T-cell (primary cell): ENCODE measurements around the gene NAMPT. TPM values are rescaled to one million over a fixed set of nuclear protein-coding genes. Genes with fewer than 3 reads are reported as not detected.
A peak's percentile ranks its signal among the peaks of the same experiment; 100 is the strongest.

Source experiments
- ATAC-seq, 4 experiments: fragments of 200-7000 bp in 3 of 4; fragments of 150-1000 bp in 1 of 4; cut with Tn5 transposase; replicated peaks in 1 of 4; 1 replicate in 3 of 4; 2 replicates in 1 of 4; pipeline ENCODE4 v1.10.0; 2021; ENCODE audit warnings: moderate library complexity in 3 of 4, mild to moderate bottlenecking in 2 of 4, moderate number of reproducible peaks in 1 of 4
- CTCF ChIA-PET, 2 donors: fragments of 300-600 bp; sonication (Branson Sonifier 250); formaldehyde crosslinking; loops; one replicate each; lab custom pipeline; 2022; ENCODE audit warnings: antibody characterized with exemption in 2 of 2; lab: Charles Lee
- POLR2A ChIA-PET, 2 donors: fragments of 300-600 bp; sonication (Branson Sonifier 250); formaldehyde crosslinking; loops; one replicate each; lab custom pipeline; 2022; ENCODE audit warnings: antibody characterized with exemption in 2 of 2; lab: Charles Lee
- DNase-seq, 35 experiments: peaks; one replicate each; pipeline versions ENCODE4 v3.0.0 to v3.0.0-alpha.2; 2013 to 2023
- H3K27ac ChIP-seq: one replicate; pipeline ENCODE4 v1.5.1; 2013; ENCODE audit warnings: low read length
- H3K27me3 ChIP-seq, 2 experiments: replicated peaks in 1 of 2; 1 replicate in 1 of 2; 2 replicates in 1 of 2; pipeline versions ENCODE4 v1.6.1 to v1.7.0; 2013; ENCODE audit warnings: low read length in 1 of 2, mixed read lengths in 1 of 2; ENCODE audit not compliant: control insufficient read depth in 2 of 2, insufficient read depth in 2 of 2; ENCODE audit errors: extremely low read depth in 1 of 2
- H3K36me3 ChIP-seq, 2 donors: 1 replicate in 1 of 2; 2 replicates in 1 of 2; pipeline versions ENCODE4 v1.6.1 to v1.7.0; 2013; ENCODE audit warnings: low read length in 1 of 2; ENCODE audit not compliant: control insufficient read depth in 2 of 2, insufficient read depth in 1 of 2; ENCODE audit errors: extremely low read depth in 1 of 2
- H3K4me1 ChIP-seq, 2 experiments: 1 replicate in 1 of 2; 2 replicates in 1 of 2; pipeline versions ENCODE4 v1.6.1 to v1.7.0; 2013; ENCODE audit warnings: low read length in 2 of 2, mixed read lengths in 1 of 2; ENCODE audit not compliant: insufficient read depth in 2 of 2, control insufficient read depth in 1 of 2; ENCODE audit errors: extremely low read depth in 1 of 2
- H3K4me3 ChIP-seq, 2 donors: 1 replicate in 1 of 2; 2 replicates in 1 of 2; pipeline versions ENCODE4 v1.5.1 to v1.7.0; 2013; ENCODE audit warnings: mild to moderate bottlenecking in 2 of 2, low read length in 1 of 2, moderate library complexity in 1 of 2; ENCODE audit not compliant: control insufficient read depth in 1 of 2; ENCODE audit errors: extremely low read depth in 1 of 2
- H3K9me3 ChIP-seq: 2 replicates; pipeline ENCODE4 v1.7.0; 2013
- H3K27ac Mint-ChIP-seq, 2 donors: one replicate each; pipeline ENCODE4 v1.8.0; 2020 to 2021; ENCODE audit warnings: mild to moderate bottlenecking in 2 of 2, mixed read lengths in 2 of 2
- H3K27me3 Mint-ChIP-seq, 2 donors: one replicate each; pipeline ENCODE4 v1.8.0; 2021 to 2022; ENCODE audit warnings: mixed read lengths in 2 of 2
- H3K36me3 Mint-ChIP-seq: one replicate; pipeline ENCODE4 v1.8.0; 2021; ENCODE audit warnings: mixed read lengths
- H3K4me1 Mint-ChIP-seq, 3 donors: one replicate each; pipeline ENCODE4 v1.8.0; 2020 to 2022; ENCODE audit warnings: mixed read lengths in 3 of 3, mild to moderate bottlenecking in 1 of 3
- H3K4me3 Mint-ChIP-seq, 3 donors: one replicate each; pipeline ENCODE4 v1.8.0; 2020 to 2022; ENCODE audit warnings: mild to moderate bottlenecking in 3 of 3, mixed read lengths in 3 of 3, moderate library complexity in 3 of 3
- H3K9me3 Mint-ChIP-seq, 3 donors: one replicate each; pipeline ENCODE4 v1.8.0; 2020 to 2022; ENCODE audit warnings: mixed read lengths in 3 of 3
- WGBS: methylation state at CpG from one replicate; pipeline ENCODE4 v1.1.5; 2013; ENCODE audit warnings: missing lambda C conversion rate; ENCODE audit not compliant: insufficient coverage; 5-methylcytosine and 5-hydroxymethylcytosine counted together
- total RNA-seq, 35 experiments: library from RNA in 6 of 35; stranded (reverse) in 6 of 35; fragments of 120-200 nt in 1 of 35; gene quantifications; one replicate each; pipeline versions ENCODE4 v1.2.1 to v1.2.4 and lab custom pipeline; 2013 to 2026

The NAMPT gene
- total RNA-seq, 5 donors from 2014 or later (not counting 1 experiment from before 2014, with no cell fraction given) = 22.4 to 151 (median 28.2) TPM

GRCh38 chr7:106260136-106260561 lies 24.6 kb downstream of the NAMPT start:
- POLR2A ChIA-PET = interaction anchor here in 1 of 2 donors (0.6 to 0.8 kb wide), 2 partner anchors 25 to 129 kb away, joined by 3 read pairs; no protein-coding TSS in a partner anchor

GRCh38 chr7:106258789-106259188 lies 26.0 kb downstream of the NAMPT start:
- Mint-ChIP-seq H3K4me3 (no peak overlapping the region), H3K27ac (no peak overlapping the region), H3K27me3 (no peaks in the 10 kb centered on the region), H3K9me3 (no peaks in the 10 kb centered on the region), H3K4me1 (peaks cover 13 to 24% (median 20%) of the 10 kb centered on the region in 3 donors), H3K36me3 (peaks cover 79% of the 10 kb centered on the region)
- WGBS = 82% methylated on average over 7 of the region's 7 CpGs
- H3K4me3 ChIP-seq = no peak overlapping the region
- H3K36me3 ChIP-seq = peaks cover 4 to 22% of the 10 kb centered on the region in 2 donors
- ChIA-PET POLR2A (interaction anchor here (0.6 kb wide), 2 partner anchors 414 to 1488 kb away, joined by 3 read pairs; no protein-coding TSS in a partner anchor), CTCF (no interaction called here)
- peaks cover 3 to 8% of the 10 kb centered on the region in 2 experiments for H3K4me1 ChIP-seq
- H3K27me3 ChIP-seq = no peaks in the 10 kb centered on the region
- ATAC-seq = peak in 1 of 4 experiments; percentile 17
- H3K9me3 ChIP-seq = no peaks in the 10 kb centered on the region
- DNase-seq = no peak
- H3K27ac ChIP-seq = no peak overlapping the region

More at GRCh38 chr7:106260136-106260561, 24.6 kb downstream of the NAMPT start:
- Histone ChIP-seq H3K27me3 (no peaks in the 10 kb centered on the region), H3K27ac (no peak overlapping the region), H3K4me1 (peaks cover 3 to 8% of the 10 kb centered on the region in 2 experiments), H3K36me3 (peaks cover 4 to 25% of the 10 kb centered on the region in 2 donors), H3K4me3 (no peak overlapping the region), H3K9me3 (no peaks in the 10 kb centered on the region)
- Mint-ChIP-seq H3K36me3 (peaks cover 79% of the 10 kb centered on the region), H3K4me1 (peaks cover 13 to 24% (median 20%) of the 10 kb centered on the region in 3 donors), H3K27me3 (no peaks in the 10 kb centered on the region), H3K4me3 (no peak overlapping the region), H3K27ac (no peak overlapping the region), H3K9me3 (no peaks in the 10 kb centered on the region)
- WGBS = 38% methylated on average over 1 of the region's 2 CpGs
- DNase-seq = no peak
- peak in 1 of 4 experiments; percentile 33 for ATAC-seq
- CTCF ChIA-PET = no interaction called here

GRCh38 chr7:106257752-106258151 lies 27.0 kb downstream of the NAMPT start:
- H3K36me3 Mint-ChIP-seq = peaks cover 78% of the 10 kb centered on the region
- DNase-seq = no peak
- no peak overlapping the region for H3K27ac Mint-ChIP-seq
- H3K9me3 Mint-ChIP-seq = no peaks in the 10 kb centered on the region
- H3K9me3 ChIP-seq = no peaks in the 10 kb centered on the region
- H3K27ac ChIP-seq = no peak overlapping the region
- peak in 1 of 4 experiments; percentile 31 for ATAC-seq
- H3K27me3 ChIP-seq = no peaks in the 10 kb centered on the region
- H3K4me1 ChIP-seq = peaks cover 3 to 8% of the 10 kb centered on the region in 2 experiments
- POLR2A ChIA-PET = interaction anchor here (0.6 to 1.2 kb wide), 6 partner anchors 17 to 744 kb away, joined by 3 to 7 read pairs (median 4); partner anchors contain the start of gene NAMPT (in 1 of the 2)
- H3K4me1 Mint-ChIP-seq = peaks cover 13 to 24% (median 20%) of the 10 kb centered on the region in 3 donors
- H3K4me3 Mint-ChIP-seq = no peak overlapping the region
- H3K4me3 ChIP-seq = no peak overlapping the region
- WGBS = 90% methylated on average over 2 of the region's 3 CpGs
- H3K36me3 ChIP-seq = peaks cover 4 to 29% of the 10 kb centered on the region in 2 donors
- CTCF ChIA-PET = interaction anchor here in 1 of 2 donors (1.0 kb wide), 1 partner anchor 21 kb away, joined by 3 read pairs; no protein-coding TSS in a partner anchor
- no peaks in the 10 kb centered on the region for H3K27me3 Mint-ChIP-seq

DNA sequence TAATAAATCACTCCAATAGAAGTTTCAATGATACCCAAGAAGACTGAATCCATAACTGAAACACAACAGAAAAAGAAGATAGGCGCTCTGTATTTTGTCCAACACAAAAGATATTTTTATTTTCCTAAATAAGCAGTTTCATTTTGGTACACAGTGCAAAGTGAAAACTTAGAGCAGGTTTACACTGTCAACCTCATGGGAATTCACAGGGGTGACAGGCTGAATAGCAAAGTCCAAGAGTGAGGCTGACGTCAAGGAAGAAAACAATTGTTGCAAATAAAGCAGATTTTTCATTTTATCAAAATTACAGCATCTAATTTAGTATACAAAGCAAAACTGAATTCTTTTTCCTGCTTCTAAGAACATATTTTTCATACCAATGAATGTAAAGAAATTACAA lies 28.6 kb downstream of the NAMPT start:
- H3K27ac Mint-ChIP-seq = no peak overlapping the region
- H3K36me3 ChIP-seq = peaks cover 4 to 39% of the 10 kb centered on the region in 2 donors
- DNase-seq = no peak

GRCh38 chr7:106255246-106255645 lies 29.5 kb downstream of the NAMPT start:
- Mint-ChIP-seq H3K36me3 (peaks cover 70% of the 10 kb centered on the region), H3K27me3 (no peaks in the 10 kb centered on the region), H3K27ac (no peak overlapping the region), H3K4me1 (peaks cover 3 to 7% (median 6%) of the 10 kb centered on the region in 3 donors), H3K4me3 (no peak overlapping the region), H3K9me3 (no peaks in the 10 kb centered on the region)
- Histone ChIP-seq H3K4me1 (peaks cover 0 to 3% of the 10 kb centered on the region in 2 experiments), H3K27me3 (no peaks in the 10 kb centered on the region), H3K9me3 (no peaks in the 10 kb centered on the region), H3K27ac (no peak overlapping the region), H3K4me3 (no peak overlapping the region), H3K36me3 (peaks cover 4 to 38% of the 10 kb centered on the region in 2 donors)
- DNase-seq (no peak), ATAC-seq (no peak)
- POLR2A ChIA-PET = no interaction called here
- WGBS = 40% methylated on average over 1 of the region's 1 CpG
- CTCF ChIA-PET = interaction anchor here in 1 of 2 donors (0.6 kb wide), 1 partner anchor 30 kb away, joined by 5 read pairs; the partner anchor contains the start of gene NAMPT

More for the DNA sequence above, 28.6 kb downstream of the NAMPT start:
- no peaks in the 10 kb centered on the region for H3K27me3 Mint-ChIP-seq
- no peak overlapping the region for H3K4me3 Mint-ChIP-seq
- Histone ChIP-seq H3K4me3 (no peak overlapping the region), H3K27ac (no peak overlapping the region), H3K27me3 (no peaks in the 10 kb centered on the region), H3K4me1 (peaks cover 3 to 6% of the 10 kb centered on the region in 2 experiments), H3K9me3 (no peaks in the 10 kb centered on the region)
- H3K4me1 Mint-ChIP-seq = peaks cover 12 to 16% (median 15%) of the 10 kb centered on the region in 3 donors
- ChIA-PET CTCF (no interaction called here), POLR2A (no interaction called here)
- ATAC-seq = no peak
- H3K9me3 Mint-ChIP-seq = no peaks in the 10 kb centered on the region
- peaks cover 73% of the 10 kb centered on the region for H3K36me3 Mint-ChIP-seq
- no CpG with 5 or more reads among the region's 2 CpGs for WGBS

GRCh38 chr7:106254525-106255116 lies 30.2 kb downstream of the NAMPT start:
- Histone ChIP-seq H3K36me3 (peaks cover 4 to 35% of the 10 kb centered on the region in 2 donors), H3K9me3 (no peaks in the 10 kb centered on the region), H3K27me3 (no peaks in the 10 kb centered on the region), H3K4me1 (no peaks in the 10 kb centered on the region), H3K27ac (no peak overlapping the region), H3K4me3 (no peak overlapping the region)
- Mint-ChIP-seq H3K27ac (no peak overlapping the region), H3K4me1 (peaks cover 0 to 4% (median 3%) of the 10 kb centered on the region in 3 donors), H3K27me3 (no peaks in the 10 kb centered on the region), H3K9me3 (no peaks in the 10 kb centered on the region), H3K4me3 (no peak overlapping the region), H3K36me3 (peaks cover 67% of the 10 kb centered on the region)
- ChIA-PET POLR2A (no interaction called here), CTCF (interaction anchor here in 1 of 2 donors (0.6 kb wide), 1 partner anchor 30 kb away, joined by 5 read pairs; the partner anchor contains the start of gene NAMPT)
- no peak for ATAC-seq
- DNase-seq = no peak
- no CpG with 5 or more reads among the region's 4 CpGs for WGBS
